Psoas muscle (tissue), 8 donors: ENCODE results near the gene DNAJB7. TPM values are rescaled to one million over a fixed set of nuclear protein-coding genes. Genes with fewer than 3 reads are reported as not detected.
"Not testable (repeated sequence)": the region's sequence is repeated elsewhere in the genome, so short reads cannot be mapped to it uniquely, and the experiment has no call there.

Source experiments
- ATAC-seq, 4 donors: fragments of 200-7000 bp; cut with Tn5 transposase; one replicate each; pipeline ENCODE4 v1.9.1; 2020; ENCODE audit warnings: moderate library complexity in 3 of 4, mild to moderate bottlenecking in 2 of 4
- DNase-seq, 2 donors: peaks; one replicate each; pipeline ENCODE4 v3.0.0-alpha.2; 2020
- H3K27ac ChIP-seq: fragments of 200-600 bp; one replicate; pipeline ENCODE4 v1.8.0; 2022
- H3K27me3 ChIP-seq, 3 donors: fragments of 200-600 bp in 1 of 3; one replicate each; pipeline versions ENCODE4 v1.6.1 to v1.8.0; 2013 to 2022; ENCODE audit warnings: low read length in 2 of 3, mild to moderate bottlenecking in 2 of 3, moderate library complexity in 1 of 3; ENCODE audit not compliant: insufficient read depth in 3 of 3
- H3K36me3 ChIP-seq, 2 donors: fragments of 200-600 bp in 1 of 2; one replicate each; pipeline versions ENCODE4 v1.6.1 to v1.8.0; 2013 to 2022; ENCODE audit warnings: low read depth in 1 of 2, mild to moderate bottlenecking in 1 of 2, moderate library complexity in 1 of 2; ENCODE audit not compliant: insufficient read depth in 1 of 2
- H3K4me1 ChIP-seq: fragments of 200-600 bp; one replicate; pipeline ENCODE4 v1.8.0; 2022
- H3K4me3 ChIP-seq: fragments of 200-600 bp; one replicate; pipeline ENCODE4 v1.8.0; 2022; ENCODE audit warnings: mild to moderate bottlenecking
- H3K9me3 ChIP-seq: fragments of 200-600 bp; one replicate; pipeline ENCODE4 v1.8.0; 2022
- CTCF ChIP-seq: fragments of 200-600 bp; IDR thresholded peaks from one replicate; pipeline ENCODE4 v1.8.0; 2022; ENCODE audit warnings: antibody characterized with exemption
- WGBS, 3 donors: extraction: QIAGEN DNeasy Blood & Tissue Kit; methylation state at CpG; one replicate each; pipeline versions ENCODE4 v1.1.6 to v1.1.7; 2013; 5-methylcytosine and 5-hydroxymethylcytosine counted together
- intact Hi-C, 2 donors: fragments of 100-400 bp; cut with DNase I; formaldehyde crosslinking; loops; one replicate each; pipeline versions ENCODE4 v1.11.0 to v1.14.2; 2022
- polyA plus RNA-seq, 3 donors: library from polyadenylated mRNA; stranded (reverse); fragments of 200-250 nt; gene quantifications; one replicate each; pipeline ENCODE4 v1.2.3, GENCODE V29; 2013
- total RNA-seq, 4 donors: library from RNA; stranded (reverse); fragmentation: NEBNext Ultra II Directional in 2 of 4; extraction: Animal tissue kit (Norgen Biotek cat#: 25700) in 2 of 4; gene quantifications; one replicate each; pipeline versions ENCODE4 v1.2.1 to v1.2.4, GENCODE V29; 2021 to 2023
- donor health status: healthy with polysubstance abuse.
- donor health status: DM: no; HTN: no; CAD: no; lungs with moderate emphysema.
- donor health status: Bipolar disorder and iron deficiency.
- donor health status: healthy.
- donor health status: DM: yes; HTN: yes; CAD: no.
- donor health status: DM: no; HTN: no; CAD: no.
- donor health status: DM: no; HTN: no; CAD: no.
- donor health status: DM: yes; HTN: yes; CAD: no.

DNAJB7 gene
- total and polyA plus RNA-seq, 7 donors: 0.01 to 0.03 TPM; not detected in 5

- intact Hi-C loops: loop anchor here in 1 of 2 donors (10.0 kb wide), 1 partner anchor 316 kb away; no protein-coding TSS in a partner anchor
- DNase-seq (no peak), ATAC-seq (peak in 2 of 4 donors; percentile 39 to 49)
- Histone ChIP-seq H3K4me3 (no peak overlapping the region), H3K36me3 (peaks cover 3 to 99% of the 10 kb centered on the region in 2 donors), H3K4me1 (peaks cover 29% of the 10 kb centered on the region), H3K27me3 (no peaks in the 10 kb centered on the region), H3K9me3 (no peaks in the 10 kb centered on the region), H3K27ac (peak overlapping the region; percentile 21)
- TF ChIP-seq CTCF: no peak
- 66 to 79% (median 67%) methylated on average over 3 of the region's 3 CpGs for WGBS, 3 donors
Observed at GRCh38 chr22:40838486-40838885, 23.4 kb downstream of the DNAJB7 start.

GRCh38 chr22:40834619-40835018 is 27.3 kb downstream of the DNAJB7 start:
- 92 to 96% (median 94%) methylated on average over 3 of the region's 3 CpGs for WGBS, 3 donors
- Histone ChIP-seq H3K27me3 (no peaks in the 10 kb centered on the region), H3K4me1 (peaks cover 15% of the 10 kb centered on the region), H3K27ac (no peak overlapping the region), H3K9me3 (no peaks in the 10 kb centered on the region), H3K4me3 (no peak overlapping the region), H3K36me3 (peaks cover 3 to 99% of the 10 kb centered on the region in 2 donors)
- intact Hi-C loops: loop anchor here in 1 of 2 donors (10.0 kb wide), 1 partner anchor 320 kb away; no protein-coding TSS in a partner anchor
- TF ChIP-seq CTCF: no peak
- no peak for ATAC-seq
- DNase-seq: no peak

GRCh38 chr22:40829131-40829530 is 32.8 kb downstream of the DNAJB7 start:
- DNase-seq: no peak
- no peaks in the 10 kb centered on the region for H3K27me3 ChIP-seq
- H3K36me3 ChIP-seq: peaks cover 3 to 98% of the 10 kb centered on the region in 2 donors
- no peak for ATAC-seq
- H3K27ac ChIP-seq: no peak overlapping the region
- H3K9me3 ChIP-seq: no peaks in the 10 kb centered on the region
- H3K4me3 ChIP-seq: no peak overlapping the region
- intact Hi-C loops: no loop called here
- WGBS, 3 donors: 91 to 96% (median 94%) methylated on average over 6 of the region's 6 CpGs
- TF ChIP-seq CTCF: no peak
- no peaks in the 10 kb centered on the region for H3K4me1 ChIP-seq

GRCh38 chr22:40826984-40827741 is 34.8 kb downstream of the DNAJB7 start:
- 76 to 82% (median 81%) methylated on average over 7 of the region's 7 CpGs for WGBS, 3 donors
- Histone ChIP-seq H3K9me3 (no peaks in the 10 kb centered on the region), H3K36me3 (peaks cover 7 to 98% of the 10 kb centered on the region in 2 donors), H3K4me1 (no peaks in the 10 kb centered on the region), H3K27me3 (no peaks in the 10 kb centered on the region), H3K4me3 (no peak overlapping the region), H3K27ac (no peak overlapping the region)
- ATAC-seq (peak in 1 of 4 donors; percentile 31), DNase-seq (no peak)
- intact Hi-C loops: no loop called here
- TF ChIP-seq CTCF: no peak

- 93 to 100% (median 96%) methylated on average over 2 of the region's 2 CpGs for WGBS, 3 donors
- H3K4me1 ChIP-seq, H3K4me3 ChIP-seq, DNase-seq, ATAC-seq, H3K27ac ChIP-seq, H3K9me3 ChIP-seq, H3K27me3 ChIP-seq, intact Hi-C loops: not testable (repeated sequence)
- peaks cover 7 to 90% of the 10 kb centered on the region in 2 donors for H3K36me3 ChIP-seq
Observed at GRCh38 chr22:40826292-40826691, 35.6 kb downstream of the DNAJB7 start.
